RWPE1 (cell line): ENCODE results near the gene MEIS2.

Experiments used
- CTCF ChIA-PET: fragments of 350-600 bp; sonication (Branson Sonifier 250); formaldehyde crosslinking; extraction: SDS; loops from one replicate; lab custom pipeline; 2021; lab: Yijun Ruan, JAX
- POLR2A ChIA-PET: fragments of 400-600 bp; formaldehyde crosslinking; extraction: SDS; loops from one replicate; lab custom pipeline; 2020; ENCODE audit warnings: antibody characterized with exemption; ENCODE audit not compliant: low non-redundant PET; lab: Yijun Ruan, JAX
- DNase-seq: peaks from one replicate; pipeline ENCODE4 v3.0.0; 2012; ENCODE audit warnings: low spot score
- H3K27ac ChIP-seq: fragments of 450-650 bp; 2 replicates; pipeline ENCODE4 v1.5.1; 2017
- TF ChIP-seq, protein P1 (sequence below): fragments of 450-650 bp; conservative IDR thresholded peaks from 2 replicates; pipeline ENCODE4 v1.5.1; 2017; ENCODE audit warnings: low read depth, mild to moderate bottlenecking

The MEIS2 gene

DNA sequence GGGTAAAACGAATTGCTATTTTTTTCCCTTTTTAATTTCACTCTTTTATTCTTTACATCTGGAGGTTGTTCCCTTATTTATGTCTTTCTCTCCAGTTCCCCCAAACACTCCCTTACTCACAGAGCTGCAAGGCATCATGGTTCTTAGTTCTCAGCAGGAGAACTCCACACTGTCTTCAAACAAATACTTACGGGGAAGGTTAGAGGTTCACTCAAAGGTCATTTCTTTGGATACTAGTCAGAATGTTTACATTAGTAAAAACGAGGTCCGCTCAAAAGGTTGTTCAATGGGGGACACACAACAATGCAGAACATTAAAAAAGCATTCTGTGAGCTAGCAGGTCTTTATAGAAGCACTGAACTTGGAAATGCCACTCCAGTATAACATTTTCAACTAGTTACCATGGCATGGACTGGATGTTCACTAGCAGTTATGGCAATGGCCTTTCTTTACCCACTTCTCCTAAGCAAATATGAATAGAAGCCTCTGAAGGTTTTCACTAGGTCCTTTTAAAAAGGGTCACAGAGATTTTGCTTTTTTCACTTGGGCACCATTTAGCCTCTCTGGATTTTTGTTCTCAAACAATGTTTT is 201.7 kb downstream of the MEIS2 start:
- no peak overlapping the region for H3K27ac ChIP-seq
- no peak for DNase-seq
- TF ChIP-seq, protein P1, sequence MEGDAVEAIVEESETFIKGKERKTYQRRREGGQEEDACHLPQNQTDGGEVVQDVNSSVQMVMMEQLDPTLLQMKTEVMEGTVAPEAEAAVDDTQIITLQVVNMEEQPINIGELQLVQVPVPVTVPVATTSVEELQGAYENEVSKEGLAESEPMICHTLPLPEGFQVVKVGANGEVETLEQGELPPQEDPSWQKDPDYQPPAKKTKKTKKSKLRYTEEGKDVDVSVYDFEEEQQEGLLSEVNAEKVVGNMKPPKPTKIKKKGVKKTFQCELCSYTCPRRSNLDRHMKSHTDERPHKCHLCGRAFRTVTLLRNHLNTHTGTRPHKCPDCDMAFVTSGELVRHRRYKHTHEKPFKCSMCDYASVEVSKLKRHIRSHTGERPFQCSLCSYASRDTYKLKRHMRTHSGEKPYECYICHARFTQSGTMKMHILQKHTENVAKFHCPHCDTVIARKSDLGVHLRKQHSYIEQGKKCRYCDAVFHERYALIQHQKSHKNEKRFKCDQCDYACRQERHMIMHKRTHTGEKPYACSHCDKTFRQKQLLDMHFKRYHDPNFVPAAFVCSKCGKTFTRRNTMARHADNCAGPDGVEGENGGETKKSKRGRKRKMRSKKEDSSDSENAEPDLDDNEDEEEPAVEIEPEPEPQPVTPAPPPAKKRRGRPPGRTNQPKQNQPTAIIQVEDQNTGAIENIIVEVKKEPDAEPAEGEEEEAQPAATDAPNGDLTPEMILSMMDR = no peak
- ChIA-PET CTCF (no interaction called here), POLR2A (no interaction called here)

DNA sequence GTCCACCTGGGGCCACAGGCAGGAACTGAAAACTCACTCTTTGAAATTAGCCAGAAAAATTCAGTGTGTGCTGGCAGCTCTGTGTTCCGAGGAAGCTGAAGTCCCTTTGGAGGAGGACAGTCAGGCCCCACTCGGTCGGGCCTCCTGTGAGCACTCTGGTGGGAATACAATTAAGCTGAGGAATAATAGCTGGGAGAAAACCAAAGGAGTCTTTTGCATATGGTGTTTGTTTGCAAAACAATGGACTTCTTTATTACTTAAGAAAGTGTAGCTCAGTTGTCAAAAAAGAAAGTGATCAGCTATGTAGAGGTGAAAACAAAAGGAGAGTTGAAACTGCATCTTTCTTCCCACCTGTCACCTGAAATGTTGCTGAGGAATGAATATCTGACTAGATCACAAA is 202.5 kb downstream of the MEIS2 start:
- DNase-seq = no peak
- TF ChIP-seq, protein P1 = no peak
- ChIA-PET POLR2A (no interaction called here), CTCF (interaction anchor here (0.6 kb wide), 1 partner anchor 1490 kb away, joined by 3 read pairs; no protein-coding TSS in a partner anchor)
- H3K27ac ChIP-seq = no peak overlapping the region

DNA sequence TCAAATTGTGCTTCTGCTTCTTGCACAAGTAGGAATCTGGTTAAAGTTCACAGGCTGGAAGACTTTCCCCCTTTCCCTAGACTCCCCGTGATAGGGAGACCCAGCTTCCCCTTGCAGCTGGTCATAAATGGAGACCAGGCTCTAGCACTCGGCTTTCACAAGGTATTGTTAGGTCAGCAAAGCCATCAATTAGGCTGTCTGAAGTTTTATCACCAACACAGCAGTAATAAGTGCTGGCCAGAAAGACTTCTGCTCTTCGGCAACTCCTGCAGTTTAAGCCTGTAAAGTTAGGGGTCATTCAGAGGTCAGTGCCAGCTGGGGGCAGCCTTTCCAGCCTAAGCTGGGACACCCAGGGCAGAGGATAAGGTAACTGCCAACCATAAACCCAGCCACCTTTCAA is 203.4 kb downstream of the MEIS2 start:
- ChIA-PET POLR2A (no interaction called here), CTCF (interaction anchor here (0.6 kb wide), 2 partner anchors 46 to 463 kb away, joined by 3 read pairs; no protein-coding TSS in a partner anchor)
- DNase-seq = no peak

DNA sequence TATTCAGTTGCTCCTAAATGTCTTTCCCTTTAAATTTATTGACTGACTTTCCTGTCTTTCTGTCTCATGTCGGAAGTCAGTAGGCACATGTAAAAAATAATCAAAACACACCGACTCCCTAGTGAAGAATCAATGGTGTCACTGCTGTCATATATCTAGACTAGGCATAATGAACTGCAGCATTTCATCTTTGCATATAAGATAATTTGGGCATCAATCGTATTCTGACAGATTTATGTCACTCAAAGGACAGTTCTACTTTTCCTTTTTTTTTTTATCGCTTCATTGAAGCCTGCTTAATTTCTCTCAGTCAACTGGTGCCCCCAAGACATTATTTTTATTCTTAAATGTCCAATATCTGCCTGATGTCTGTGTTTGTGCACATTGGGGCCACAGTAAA is 206.3 kb downstream of the MEIS2 start:
- TF ChIP-seq, protein P1 = no peak
- no peak for DNase-seq
- ChIA-PET POLR2A (no interaction called here), CTCF (interaction anchor here (0.8 kb wide), 1 partner anchor 228 kb away, joined by 3 read pairs; no protein-coding TSS in a partner anchor)
- H3K27ac ChIP-seq = no peak overlapping the region

More for the DNA sequence above, 203.4 kb downstream of the MEIS2 start:
- TF ChIP-seq, protein P1 = no peak
- H3K27ac ChIP-seq = no peak overlapping the region

DNA sequence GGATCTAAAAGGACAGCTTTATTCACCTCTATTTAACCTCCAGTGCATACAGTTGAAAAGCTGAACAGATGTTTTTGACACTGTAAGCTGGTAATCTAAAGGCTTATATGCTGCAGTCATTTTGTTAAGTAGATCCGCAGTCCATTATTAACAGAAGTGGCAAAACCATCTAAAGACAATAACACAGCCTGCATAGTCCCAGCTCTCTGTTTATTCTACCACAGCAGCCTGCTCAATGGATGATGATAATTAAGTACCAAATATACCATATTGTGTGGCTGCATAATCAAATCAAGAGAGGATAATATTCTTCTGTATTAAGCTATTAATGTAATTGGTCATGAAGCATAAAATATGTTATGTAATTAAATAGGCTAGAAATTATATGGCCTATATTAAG is 207.1 kb downstream of the MEIS2 start:
- H3K27ac ChIP-seq = no peak overlapping the region
- CTCF ChIA-PET = no interaction called here
- POLR2A ChIA-PET = no interaction called here
- no peak for DNase-seq
- TF ChIP-seq, protein P1 = no peak

DNA sequence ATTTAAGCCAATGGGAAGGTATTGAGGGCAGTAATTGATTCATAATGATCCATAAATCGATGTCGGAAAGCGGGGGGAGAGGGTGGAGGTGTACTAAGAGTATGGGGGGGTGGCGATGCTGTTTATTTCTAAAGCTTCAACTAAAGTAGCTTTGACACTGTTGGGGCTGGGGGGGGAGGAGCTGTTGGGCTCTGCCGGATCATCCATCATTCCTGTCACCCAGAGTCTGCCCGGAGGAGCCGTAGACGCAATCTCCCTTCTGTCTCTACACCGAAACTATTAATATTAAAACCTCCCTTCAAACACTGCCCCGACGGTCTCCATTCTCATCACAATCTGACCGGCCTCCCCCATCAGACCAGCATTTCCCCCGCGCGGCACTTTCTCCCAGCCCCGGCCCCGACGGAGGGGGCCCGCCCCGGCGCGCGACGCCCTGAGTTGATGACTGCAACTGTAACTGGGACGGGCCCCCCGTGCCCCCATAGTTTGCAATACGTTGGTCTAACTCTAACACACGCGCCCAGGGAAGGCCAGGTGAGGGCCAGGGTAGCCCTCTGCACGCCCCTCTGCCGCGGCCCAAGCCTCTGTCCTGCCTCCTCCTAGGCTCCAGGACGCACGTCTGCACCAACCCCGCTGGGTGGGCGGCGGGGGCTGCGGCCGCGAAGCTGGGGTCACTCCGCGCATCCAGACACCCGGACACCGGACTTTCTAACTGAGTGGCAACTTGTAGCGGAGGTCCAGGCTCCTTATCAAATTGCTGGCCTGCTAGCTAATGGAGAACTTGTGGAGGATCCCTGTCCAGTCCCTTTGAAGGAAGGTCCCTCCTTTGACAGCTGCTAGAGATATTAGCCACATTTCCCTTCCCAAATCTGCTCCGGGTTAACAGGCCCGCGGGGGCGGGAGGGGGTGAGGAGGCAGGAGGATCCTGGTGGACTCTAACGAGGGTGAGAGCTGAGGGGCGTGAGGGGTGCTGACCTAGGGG is 212.0 kb downstream of the MEIS2 start:
- TF ChIP-seq, protein P1 = no peak
- ChIA-PET POLR2A (no interaction called here), CTCF (interaction anchor here (0.7 kb wide), 1 partner anchor 220 kb away, joined by 10 read pairs; no protein-coding TSS in a partner anchor)
- no peak for DNase-seq
- H3K27ac ChIP-seq = no peak overlapping the region
